ENCODE measurements around the gene CELSR1. TPM values are rescaled to one million over a fixed set of nuclear protein-coding genes. Genes with fewer than 3 reads are reported as not detected.

The CELSR1 gene
- total and polyA plus RNA-seq, 2 donors (not counting 1 experiment from before 2014, with no cell fraction given), result 0.07 to 1.8 TPM

DNA sequence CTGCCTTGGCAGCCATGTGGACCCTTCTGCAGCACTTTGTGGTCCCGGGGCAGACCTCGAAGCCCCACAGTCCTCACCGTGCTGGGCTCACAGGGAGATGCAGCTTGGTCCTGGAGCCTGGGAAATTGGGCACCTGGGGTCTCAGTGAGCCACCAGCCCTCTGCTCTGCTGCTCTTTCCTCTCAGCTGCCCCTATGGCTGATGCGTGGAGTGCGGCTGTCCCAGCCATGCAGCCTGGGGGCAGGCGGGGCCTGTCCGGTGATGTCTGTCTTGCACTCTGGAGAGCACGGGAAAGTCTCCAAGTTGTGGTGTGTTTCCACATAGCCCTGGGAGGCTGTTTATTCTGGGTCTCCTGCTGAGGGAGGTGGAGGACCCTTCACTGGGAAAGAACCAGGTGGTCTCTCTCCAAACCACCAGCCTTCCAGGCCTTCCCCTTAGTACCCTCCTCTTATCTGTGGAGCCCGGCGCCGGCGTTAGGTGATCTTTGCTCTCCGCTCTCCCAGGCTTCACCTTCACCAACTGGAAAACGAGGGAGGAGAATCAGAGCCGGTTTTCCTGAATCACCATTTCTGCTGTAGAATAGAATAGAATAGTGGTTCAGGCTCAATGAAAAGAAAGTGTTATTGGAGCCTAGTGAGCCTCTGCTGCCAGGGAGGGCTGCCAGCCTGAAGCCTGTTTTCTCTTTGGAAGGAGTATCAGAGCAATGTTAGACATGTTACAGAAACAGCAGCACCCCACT lies 41.6 kb upstream of the CELSR1 start:
- H3K4me1 ChIP-seq (ENCODE audit: control insufficient read depth, extremely low read depth, insufficient read depth, low read length), result no peaks in the 10 kb centered on the region
- peaks cover 3% of the 10 kb centered on the region for H3K27me3 ChIP-seq (ENCODE audit: control insufficient read depth, insufficient read depth, low read length)
- TF ChIP-seq, protein P1, sequence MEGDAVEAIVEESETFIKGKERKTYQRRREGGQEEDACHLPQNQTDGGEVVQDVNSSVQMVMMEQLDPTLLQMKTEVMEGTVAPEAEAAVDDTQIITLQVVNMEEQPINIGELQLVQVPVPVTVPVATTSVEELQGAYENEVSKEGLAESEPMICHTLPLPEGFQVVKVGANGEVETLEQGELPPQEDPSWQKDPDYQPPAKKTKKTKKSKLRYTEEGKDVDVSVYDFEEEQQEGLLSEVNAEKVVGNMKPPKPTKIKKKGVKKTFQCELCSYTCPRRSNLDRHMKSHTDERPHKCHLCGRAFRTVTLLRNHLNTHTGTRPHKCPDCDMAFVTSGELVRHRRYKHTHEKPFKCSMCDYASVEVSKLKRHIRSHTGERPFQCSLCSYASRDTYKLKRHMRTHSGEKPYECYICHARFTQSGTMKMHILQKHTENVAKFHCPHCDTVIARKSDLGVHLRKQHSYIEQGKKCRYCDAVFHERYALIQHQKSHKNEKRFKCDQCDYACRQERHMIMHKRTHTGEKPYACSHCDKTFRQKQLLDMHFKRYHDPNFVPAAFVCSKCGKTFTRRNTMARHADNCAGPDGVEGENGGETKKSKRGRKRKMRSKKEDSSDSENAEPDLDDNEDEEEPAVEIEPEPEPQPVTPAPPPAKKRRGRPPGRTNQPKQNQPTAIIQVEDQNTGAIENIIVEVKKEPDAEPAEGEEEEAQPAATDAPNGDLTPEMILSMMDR (conservative IDR thresholded peaks at IDR 0.05 in 1 of 2, IDR thresholded peaks at IDR 0.05 in 1 of 2; ENCODE audit: low read depth in 1 of 2, low read length in 2 of 2), result no peak
- no peaks in the 10 kb centered on the region for H4K20me1 ChIP-seq (ENCODE audit: control insufficient read depth, extremely low read depth, insufficient read depth, low read length)
- H3K79me2 ChIP-seq (ENCODE audit: control insufficient read depth, insufficient read depth, low read length), result no peaks in the 10 kb centered on the region
- H3K36me3 ChIP-seq (ENCODE audit: control insufficient read depth, insufficient read depth, low read length), result no peaks in the 10 kb centered on the region
- H3K9ac ChIP-seq (ENCODE audit: insufficient read depth, low read length), result no peak overlapping the region
- no peak overlapping the region for H3K27ac ChIP-seq (ENCODE audit: insufficient read depth, low read length)
- no peak overlapping the region for H2AFZ ChIP-seq (ENCODE audit: low read length)
- H3K4me3 ChIP-seq (replicated peaks in 1 of 4; ENCODE audit: control extremely low read depth in 1 of 4, insufficient read depth in 1 of 4, low read depth in 3 of 4, low read length in 4 of 4), result peak overlapping the region in 1 of 4 experiments; percentile 67
- H3K9me3 ChIP-seq (ENCODE audit: control insufficient read depth, insufficient read depth, low read depth, low read length), result no peaks in the 10 kb centered on the region
- no peak overlapping the region for H3K4me2 ChIP-seq (ENCODE audit: extremely low read depth, insufficient read depth, low read length)
- DNase-seq (ENCODE audit: low read depth in 2 of 2), result peak; percentile 37 to 71

DNA sequence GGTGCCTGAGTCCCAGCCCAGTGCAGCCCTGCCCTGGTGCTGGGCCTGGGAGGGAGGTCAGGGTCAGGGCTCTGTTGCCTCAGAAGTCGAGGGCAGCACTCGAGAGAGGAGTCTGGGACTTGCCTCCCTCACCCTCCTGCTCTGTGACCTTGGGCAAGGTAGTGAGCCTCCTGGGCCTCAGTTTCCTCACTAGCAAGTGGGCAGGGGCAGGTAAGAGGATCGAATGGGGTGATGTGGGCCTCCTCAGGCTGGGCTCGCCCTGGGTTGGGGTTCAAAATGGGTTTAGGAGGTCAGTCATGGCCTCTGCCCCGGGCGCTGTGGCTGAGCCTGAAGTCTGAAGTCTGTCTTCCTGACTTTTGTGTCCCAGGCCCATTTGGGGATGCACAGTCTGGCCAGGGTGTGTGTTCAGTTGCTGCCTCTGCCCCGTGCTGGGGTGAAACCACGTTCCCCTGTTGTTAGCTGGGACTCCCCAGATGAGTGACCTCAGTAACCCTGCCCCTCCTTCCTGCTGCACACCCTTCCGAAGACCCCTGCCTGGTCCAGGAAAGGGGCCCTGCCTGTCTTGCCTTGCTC lies 40.9 kb upstream of the CELSR1 start:
- Histone ChIP-seq H3K27ac (ENCODE audit: insufficient read depth, low read length) (no peak overlapping the region), H2AFZ (ENCODE audit: low read length) (no peak overlapping the region), H4K20me1 (ENCODE audit: control insufficient read depth, extremely low read depth, insufficient read depth, low read length) (no peaks in the 10 kb centered on the region), H3K36me3 (ENCODE audit: control insufficient read depth, insufficient read depth, low read length) (no peaks in the 10 kb centered on the region), H3K4me3 (replicated peaks in 1 of 4; ENCODE audit: control extremely low read depth in 1 of 4, insufficient read depth in 1 of 4, low read depth in 3 of 4, low read length in 4 of 4) (peak overlapping the region in 2 of 4 experiments; percentile 64 to 67), H3K4me1 (ENCODE audit: control insufficient read depth, extremely low read depth, insufficient read depth, low read length) (no peaks in the 10 kb centered on the region), H3K79me2 (ENCODE audit: control insufficient read depth, insufficient read depth, low read length) (no peaks in the 10 kb centered on the region), H3K4me2 (ENCODE audit: extremely low read depth, insufficient read depth, low read length) (peak overlapping the region; percentile 82), H3K9me3 (ENCODE audit: control insufficient read depth, insufficient read depth, low read depth, low read length) (no peaks in the 10 kb centered on the region), H3K9ac (ENCODE audit: insufficient read depth, low read length) (no peak overlapping the region), H3K27me3 (ENCODE audit: control insufficient read depth, insufficient read depth, low read length) (peaks cover 3% of the 10 kb centered on the region)
- TF ChIP-seq EZH2 (IDR thresholded peaks at IDR 0.05; ENCODE audit: low read length, missing control alignments), result no peak
- TF ChIP-seq, protein P1 (conservative IDR thresholded peaks at IDR 0.05 in 1 of 2, IDR thresholded peaks at IDR 0.05 in 1 of 2; ENCODE audit: low read depth in 1 of 2, low read length in 2 of 2), result no peak
- no peak for DNase-seq (ENCODE audit: low read depth in 2 of 2)

DNA sequence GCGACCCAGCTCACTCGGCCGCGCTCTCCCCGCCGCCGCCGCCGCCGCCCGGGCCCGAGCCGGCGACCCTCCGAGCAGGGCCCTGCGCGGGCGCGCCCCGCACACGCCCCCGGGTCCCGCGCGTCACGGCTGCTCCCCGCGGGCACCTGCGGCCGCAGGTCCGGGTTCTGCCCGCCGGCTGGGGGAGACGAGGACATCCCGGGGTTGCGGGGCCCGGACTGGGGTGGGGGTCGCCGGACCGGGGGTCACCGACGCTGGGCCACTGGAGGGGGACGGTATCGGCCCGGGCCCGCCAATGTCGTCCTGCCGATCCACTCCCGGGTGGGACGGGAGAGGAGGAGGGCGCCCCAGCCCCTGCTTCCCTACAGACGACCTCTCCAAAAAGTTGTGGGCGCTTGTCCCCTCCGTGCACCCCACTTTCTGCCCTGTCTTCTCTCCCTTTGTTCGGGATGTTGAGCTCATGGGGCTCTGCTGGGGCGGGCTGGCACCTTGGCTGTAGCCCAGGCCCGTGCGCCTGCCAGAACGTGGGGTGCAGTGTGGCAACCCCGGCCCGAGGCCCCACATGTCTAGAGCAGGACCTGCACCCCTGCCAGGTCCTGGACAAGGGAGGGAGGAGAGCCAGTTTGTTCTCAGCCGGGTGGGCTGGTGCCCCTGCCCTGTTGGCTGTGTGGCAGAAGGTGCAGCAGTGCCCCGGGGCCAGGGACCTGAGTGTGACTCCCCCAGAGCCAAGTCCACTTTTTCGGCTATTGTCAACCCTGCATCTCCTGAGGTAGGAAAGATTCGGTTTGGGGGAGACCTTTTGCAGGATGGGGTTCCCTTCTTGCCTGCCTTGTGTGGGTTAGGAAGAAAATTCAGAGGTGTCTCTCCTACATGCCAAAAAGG lies 40.2 kb upstream of the CELSR1 start:
- Histone ChIP-seq H3K4me2 (ENCODE audit: extremely low read depth, insufficient read depth, low read length) (peak overlapping the region; percentile 82), H3K27ac (ENCODE audit: insufficient read depth, low read length) (no peak overlapping the region), H3K27me3 (ENCODE audit: control insufficient read depth, insufficient read depth, low read length) (peaks cover 3% of the 10 kb centered on the region), H3K4me1 (ENCODE audit: control insufficient read depth, extremely low read depth, insufficient read depth, low read length) (no peaks in the 10 kb centered on the region), H3K9me3 (ENCODE audit: control insufficient read depth, insufficient read depth, low read depth, low read length) (no peaks in the 10 kb centered on the region), H4K20me1 (ENCODE audit: control insufficient read depth, extremely low read depth, insufficient read depth, low read length) (no peaks in the 10 kb centered on the region), H3K4me3 (replicated peaks in 1 of 4; ENCODE audit: control extremely low read depth in 1 of 4, insufficient read depth in 1 of 4, low read depth in 3 of 4, low read length in 4 of 4) (peak overlapping the region; percentile 58 to 67 (median 62)), H3K36me3 (ENCODE audit: control insufficient read depth, insufficient read depth, low read length) (no peaks in the 10 kb centered on the region), H3K79me2 (ENCODE audit: control insufficient read depth, insufficient read depth, low read length) (no peaks in the 10 kb centered on the region), H3K9ac (ENCODE audit: insufficient read depth, low read length) (peak overlapping the region; percentile 46), H2AFZ (ENCODE audit: low read length) (no peak overlapping the region)
- no peak for DNase-seq (ENCODE audit: low read depth in 2 of 2)
- TF ChIP-seq, protein P1 (conservative IDR thresholded peaks at IDR 0.05 in 1 of 2, IDR thresholded peaks at IDR 0.05 in 1 of 2; ENCODE audit: low read depth in 1 of 2, low read length in 2 of 2), result no peak
- TF ChIP-seq EZH2 (IDR thresholded peaks at IDR 0.05; ENCODE audit: low read length, missing control alignments), result no peak
